GM18519 (cell line): Measurements from ENCODE around the gene ATP11B.
"Not testable (repeated sequence)": the region's sequence is repeated elsewhere in the genome, so short reads cannot be mapped to it uniquely, and the experiment has no call there.

Experiments used
- ATAC-seq: cut with Tn5 transposase; IDR thresholded peaks from one replicate; pipeline ENCODE4 v1.9.1; 2021; ENCODE audit warnings: mild to moderate bottlenecking, moderate library complexity; ENCODE audit not compliant: unreplicated experiment, low FRiP score

Gene ATP11B

GRCh38 chr3:182822260-182822659 lies 29.0 kb downstream of the ATP11B start:
- not testable (repeated sequence) for ATAC-seq

GRCh38 chr3:182824957-182825356 lies 31.7 kb downstream of the ATP11B start:
- ATAC-seq = no peak

- ATAC-seq = no peak
Measured at GRCh38 chr3:182829761-182830405, 36.6 kb downstream of the ATP11B start.

GRCh38 chr3:182837855-182838454 lies 44.7 kb downstream of the ATP11B start:
- ATAC-seq = no peak

GRCh38 chr3:182843478-182843877 lies 50.2 kb downstream of the ATP11B start:
- ATAC-seq = no peak

GRCh38 chr3:182848906-182849305 lies 55.6 kb downstream of the ATP11B start:
- no peak for ATAC-seq

GRCh38 chr3:182855076-182855475 lies 61.8 kb downstream of the ATP11B start:
- ATAC-seq = no peak

- ATAC-seq = no peak
Measured at GRCh38 chr3:182861348-182861747, 68.0 kb downstream of the ATP11B start.

- ATAC-seq = no peak
Measured at GRCh38 chr3:182862159-182862860, 69.0 kb downstream of the ATP11B start.

- no peak for ATAC-seq
Measured at GRCh38 chr3:182869059-182869458, 75.8 kb downstream of the ATP11B start.

GRCh38 chr3:182870917-182871316 lies 77.6 kb downstream of the ATP11B start:
- not testable (repeated sequence) for ATAC-seq

GRCh38 chr3:182879031-182879611 lies 85.8 kb downstream of the ATP11B start:
- no peak for ATAC-seq

GRCh38 chr3:182886497-182886896 lies 93.2 kb downstream of the ATP11B start:
- no peak for ATAC-seq

GRCh38 chr3:182889948-182890629 lies 96.8 kb downstream of the ATP11B start:
- no peak for ATAC-seq

GRCh38 chr3:182891364-182891763 lies 98.1 kb downstream of the ATP11B start:
- ATAC-seq = no peak

GRCh38 chr3:182892226-182892625 lies 98.9 kb downstream of the ATP11B start:
- no peak for ATAC-seq

- no peak for ATAC-seq
Measured at GRCh38 chr3:182895513-182896112, 102.3 kb downstream of the ATP11B start.

- no peak for ATAC-seq
Measured at GRCh38 chr3:182896553-182896952, 103.2 kb downstream of the ATP11B start.

GRCh38 chr3:182902236-182902635 lies 108.9 kb downstream of the ATP11B start:
- no peak for ATAC-seq

- no peak for ATAC-seq
Measured at GRCh38 chr3:182904164-182904563, 110.9 kb downstream of the ATP11B start.
